ENCODE data around the gene GMPR2.

Gene GMPR2

GRCh38 chr14:24286996-24287395 is 54.3 kb downstream of the GMPR2 start:
- DNase-seq (ENCODE audit: low read depth in 2 of 2) = no peak

Data from stimulated activated CD8-positive, alpha-beta memory T cell treated with anti-CD3 and anti-CD28 coated beads, Interleukin-7, amount 100 ng/mL, for 4 hours (primary cell).